Measurements from ENCODE around the gene LPP. TPM values are rescaled to one million over a fixed set of nuclear protein-coding genes. Genes with fewer than 3 reads are reported as not detected.

Gene LPP
- total and polyA plus RNA-seq, 9 of the 15 experiments (the other 6 are each of a cell fraction or from before 2014, with no cell fraction given), result 0.07 to 0.18 TPM; not detected in 7

DNA sequence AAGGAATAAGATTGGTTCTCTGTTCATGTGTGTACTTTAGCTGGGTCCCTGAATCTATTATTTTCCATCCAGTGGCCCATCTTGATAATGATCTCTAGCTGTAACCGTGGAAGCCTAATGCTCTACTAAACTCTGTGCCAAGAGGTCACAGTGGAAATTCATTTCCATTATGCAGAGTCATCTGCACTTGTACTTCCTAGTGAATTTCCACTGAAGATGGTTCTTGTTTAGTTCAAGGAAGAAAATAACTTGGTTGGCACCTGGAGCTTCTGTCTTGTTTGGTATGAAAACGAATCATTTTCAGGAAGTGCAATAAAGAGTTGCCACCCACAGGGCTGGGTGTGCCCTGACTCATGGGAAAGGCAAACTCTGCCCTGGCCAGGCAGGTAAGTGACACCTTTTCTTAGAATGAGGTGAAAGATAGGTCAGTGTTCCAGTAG is 10.3 kb downstream of the LPP start:
- in situ Hi-C loops (cut with MboI) (no loop called here), intact Hi-C loops (cut with micrococcal nuclease) (no loop called here)
- H3K27me3 ChIP-seq (ENCODE audit: control insufficient read depth in 2 of 2, insufficient read depth in 2 of 2, low read length in 2 of 2), result no peaks in the 10 kb centered on the region
- no peak overlapping the region for H2AFZ ChIP-seq (ENCODE audit: low read depth, low read length)
- POLR2A ChIA-PET, result interaction anchor here (0.6 kb wide), 1 partner anchor 42 kb away, joined by 3 read pairs; no protein-coding TSS in a partner anchor
- no peak overlapping the region for H3K9ac ChIP-seq (ENCODE audit: insufficient read depth in 1 of 2, low read depth in 2 of 2, low read length in 2 of 2)
- no peak overlapping the region for H3K4me3 ChIP-seq
- no peaks in the 10 kb centered on the region for H3K36me3 ChIP-seq (ENCODE audit: control insufficient read depth, insufficient read depth, low read length)
- no peaks in the 10 kb centered on the region for H3K4me1 ChIP-seq (replicated peaks in 1 of 2; ENCODE audit: control insufficient read depth in 2 of 2, insufficient read depth in 2 of 2, low read length in 2 of 2)
- no peaks in the 10 kb centered on the region for H4K20me1 ChIP-seq (replicated peaks; ENCODE audit: control insufficient read depth, insufficient read depth, low read length)
- BruUV-seq (replicated peaks), result no TSS peak
- FAIRE-seq (no peak), ATAC-seq (no peak), DNase-seq (ENCODE audit: extremely low read depth in 1 of 4, low spot score in 3 of 4) (no peak)
- H3K4me2 ChIP-seq (ENCODE audit: insufficient read depth, low read length), result no peak overlapping the region
- no peaks in the 10 kb centered on the region for H3K9me3 ChIP-seq (replicated peaks; ENCODE audit: control insufficient read depth, insufficient read depth, low read depth, low read length)
- CTCF ChIA-PET (ENCODE audit: low intra/inter-chr PET ratio), result no interaction called here
- H3K9me1 ChIP-seq (ENCODE audit: control insufficient read depth, insufficient read depth, low read length), result no peaks in the 10 kb centered on the region
- 3% methylated on average over 2 of the region's 2 CpGs for WGBS (ENCODE audit: insufficient coverage, low coverage, missing lambda C conversion rate)
- no peak overlapping the region for H3K27ac ChIP-seq (ENCODE audit: extremely low read depth, low read depth, low read length)
- TF ChIP-seq CBX3 (IDR thresholded peaks at IDR 0.05; ENCODE audit: borderline replicate concordance in 1 of 2, low read length in 2 of 2) (no peak), SREBF2 (CRISPR knock-in tag; IDR thresholded peaks at IDR 0.05) (no peak), ZNF766 (CRISPR knock-in tag; conservative IDR thresholded peaks at IDR 0.05) (no peak), TAF1 (IDR thresholded peaks at IDR 0.05; ENCODE audit: control insufficient read depth, extremely low read depth, insufficient read depth, low read length, severe bottlenecking) (no peak), MAFK (IDR thresholded peaks at IDR 0.05; ENCODE audit: low read length) (no peak), CAMTA2 (CRISPR knock-in tag; conservative IDR thresholded peaks at IDR 0.05) (no peak), CCNT2 (IDR thresholded peaks at IDR 0.05; ENCODE audit: borderline replicate concordance, extremely low read depth, insufficient read length, low read depth, low read length) (no peak), ZNF224 (CRISPR knock-in tag; IDR thresholded peaks at IDR 0.05) (no peak), SMAD4 (CRISPR knock-in tag; conservative IDR thresholded peaks at IDR 0.05) (no peak), ZNF699 (CRISPR knock-in tag; IDR thresholded peaks at IDR 0.05; ENCODE audit: insufficient replicate concordance) (no peak), MED1 (CRISPR knock-in tag; IDR thresholded peaks at IDR 0.05; ENCODE audit: borderline replicate concordance) (no peak), NONO (IDR thresholded peaks at IDR 0.05; ENCODE audit: low read depth in 2 of 2, low read length in 1 of 2) (no peak)
- H3K79me2 ChIP-seq (ENCODE audit: control insufficient read depth, insufficient read depth, low read length), result no peaks in the 10 kb centered on the region

Data from K562 (cell line).